H1 (cell line): ENCODE data around the gene FAH. TPM values are rescaled to one million over a fixed set of nuclear protein-coding genes. Genes with fewer than 3 reads are reported as not detected.

ENCODE experiments used
- CTCF ChIA-PET: fragments of 300-600 bp; sonication (Branson Sonifier 250); formaldehyde crosslinking; loops from one replicate; lab custom pipeline; 2021; ENCODE audit not compliant: partially characterized antibody; lab: Charles Lee
- POLR2A ChIA-PET: fragments of 300-600 bp; sonication (Branson Sonifier 250); formaldehyde crosslinking; loops from one replicate; lab custom pipeline; 2021; ENCODE audit warnings: inconsistent platforms; ENCODE audit not compliant: partially characterized antibody; lab: Charles Lee
- DNase-seq, 2 experiments: peaks; one replicate each; pipeline versions ENCODE4 v3.0.0 to v3.0.0-alpha.2; 2010 to 2022; ENCODE audit warnings: low spot score in 2 of 2, low read depth in 1 of 2, mixed read lengths in 1 of 2
- FAIRE-seq: peaks from 2 replicates; lab custom pipeline; 2011; peaks lifted over from hg19 to GRCh38; lab: Jason Lieb, UNC
- H2AFZ ChIP-seq: 2 replicates; pipeline ENCODE4 v1.8.1; 2012; ENCODE audit warnings: low read length, inconsistent platforms
- H2AK5ac ChIP-seq: 2 replicates; pipeline ENCODE4 v1.6.1; 2013; ENCODE audit warnings: low read depth, low read length
- H2BK120ac ChIP-seq: replicated peaks from 2 replicates; pipeline ENCODE3; 2013; ENCODE audit warnings: low read depth, low read length, inconsistent platforms
- H2BK12ac ChIP-seq: 2 replicates; pipeline ENCODE4 v1.6.1; 2013; ENCODE audit warnings: low read depth, low read length
- H2BK15ac ChIP-seq: 2 replicates; pipeline ENCODE4 v1.6.1; 2013; ENCODE audit warnings: low read length
- H2BK20ac ChIP-seq: 2 replicates; pipeline ENCODE4 v1.6.1; 2013; ENCODE audit warnings: low read length
- H2BK5ac ChIP-seq: 2 replicates; pipeline ENCODE4 v1.6.1; 2013; ENCODE audit warnings: low read depth, low read length
- H3K14ac ChIP-seq: 2 replicates; pipeline ENCODE4 v1.6.1; 2013; ENCODE audit warnings: inconsistent platforms; ENCODE audit not compliant: insufficient read length
- H3K18ac ChIP-seq: 2 replicates; pipeline ENCODE4 v1.6.1; 2013; ENCODE audit warnings: low read length; ENCODE audit errors: extremely low read depth
- H3K23ac ChIP-seq: 2 replicates; pipeline ENCODE4 v1.6.1; 2013; ENCODE audit warnings: inconsistent platforms; ENCODE audit not compliant: insufficient read length
- H3K23me2 ChIP-seq: 2 replicates; pipeline ENCODE4 v1.6.1; 2013; ENCODE audit warnings: low read depth, low read length
- H3K27ac ChIP-seq: 2 replicates; pipeline ENCODE4 v1.6.1; 2011; ENCODE audit warnings: low read depth, low read length, inconsistent platforms
- H3K27me3 ChIP-seq, 4 experiments: replicated peaks in 1 of 4; 1 replicate in 1 of 4; 2 replicates in 3 of 4; pipeline versions ENCODE4 v1.6.1 to v1.8.1; 2011 to 2013; ENCODE audit warnings: low read length in 3 of 4, mild to moderate bottlenecking in 3 of 4, inconsistent platforms in 2 of 4, mixed read lengths in 2 of 4, moderate library complexity in 1 of 4; ENCODE audit not compliant: control insufficient read depth in 3 of 4, insufficient read depth in 3 of 4; ENCODE audit errors: extremely low read depth in 1 of 4
- H3K36me3 ChIP-seq, 4 experiments: 2 replicates each; pipeline versions ENCODE4 v1.6.1 to v1.8.1; 2011 to 2013; ENCODE audit warnings: mild to moderate bottlenecking in 4 of 4, low read length in 3 of 4, moderate library complexity in 2 of 4, control low read depth in 1 of 4, inconsistent platforms in 1 of 4; ENCODE audit not compliant: insufficient read depth in 4 of 4, control insufficient read depth in 2 of 4
- H3K4ac ChIP-seq: replicated peaks from 2 replicates; pipeline ENCODE3; 2013; ENCODE audit warnings: low read length, low read depth, mixed read lengths, inconsistent platforms; ENCODE audit not compliant: insufficient read length
- H3K4me1 ChIP-seq, 4 experiments: replicated peaks in 1 of 4; 1 replicate in 1 of 4; 2 replicates in 3 of 4; pipeline versions ENCODE4 v1.6.1 to v1.8.1; 2011 to 2013; ENCODE audit warnings: low read length in 3 of 4, inconsistent platforms in 2 of 4, mixed read lengths in 1 of 4; ENCODE audit not compliant: insufficient read depth in 4 of 4, control insufficient read depth in 3 of 4
- H3K4me2 ChIP-seq, 2 experiments: 2 replicates each; pipeline versions ENCODE4 v1.6.1 to v1.8.1; 2011 to 2013; ENCODE audit warnings: low read depth in 2 of 2, low read length in 2 of 2, control low read depth in 1 of 2, inconsistent platforms in 1 of 2, mild to moderate bottlenecking in 1 of 2; ENCODE audit not compliant: insufficient read depth in 1 of 2
- H3K4me3 ChIP-seq, 4 experiments: fragments of 200-600, 300-600 bp in 1 of 4; sonication (generic), shearing (Covaris generic), sonication (Bioruptor Twin) in 1 of 4; 2 replicates each; pipeline versions ENCODE4 v1.5.1 to v1.8.1; 2011 to 2016; ENCODE audit warnings: low read length in 4 of 4, low read depth in 3 of 4, control low read depth in 2 of 4, inconsistent platforms in 2 of 4, mild to moderate bottlenecking in 2 of 4, mixed read lengths in 1 of 4, moderate library complexity in 1 of 4; ENCODE audit not compliant: insufficient read depth in 2 of 4; ENCODE audit errors: extremely low read depth in 1 of 4
- H3K56ac ChIP-seq: replicated peaks from 2 replicates; pipeline ENCODE3; 2013; ENCODE audit warnings: low read depth, mild to moderate bottlenecking, mixed read lengths, low read length, inconsistent platforms; ENCODE audit not compliant: insufficient read length
- H3K79me1 ChIP-seq: 2 replicates; pipeline ENCODE4 v1.6.1; 2013; ENCODE audit warnings: low read depth, low read length, control low read depth
- H3K79me2 ChIP-seq, 2 experiments: 2 replicates each; pipeline versions ENCODE4 v1.6.1 to v1.8.1; 2012 to 2013; ENCODE audit warnings: low read length in 2 of 2, mild to moderate bottlenecking in 2 of 2, inconsistent platforms in 1 of 2; ENCODE audit not compliant: insufficient read depth in 2 of 2, control insufficient read depth in 1 of 2
- H3K9ac ChIP-seq, 4 experiments: replicated peaks in 1 of 4; 1 replicate in 1 of 4; 2 replicates in 3 of 4; pipeline versions ENCODE4 v1.6.1 to v1.8.1; 2011 to 2013; ENCODE audit warnings: low read depth in 3 of 4, low read length in 3 of 4, control low read depth in 2 of 4, mild to moderate bottlenecking in 2 of 4, moderate library complexity in 2 of 4, inconsistent platforms in 1 of 4; ENCODE audit errors: extremely low read depth in 1 of 4
- H3K9me3 ChIP-seq, 2 experiments: 2 replicates each; pipeline versions ENCODE4 v1.6.1 to v1.8.1; 2012 to 2013; ENCODE audit warnings: mild to moderate bottlenecking in 2 of 2, moderate library complexity in 2 of 2, control low read depth in 1 of 2, inconsistent platforms in 1 of 2, low read depth in 1 of 2, low read length in 1 of 2, mixed read lengths in 1 of 2; ENCODE audit not compliant: insufficient read depth in 2 of 2
- H4K20me1 ChIP-seq, 2 experiments: replicated peaks in 1 of 2; 2 replicates each; pipeline versions ENCODE3 to v1.8.1; 2011 to 2013; ENCODE audit warnings: inconsistent platforms in 2 of 2, low read length in 2 of 2, mild to moderate bottlenecking in 1 of 2; ENCODE audit not compliant: insufficient read depth in 2 of 2, control insufficient read depth in 1 of 2
- H4K5ac ChIP-seq: 2 replicates; pipeline ENCODE4 v1.6.1; 2013; ENCODE audit warnings: low read length, low read depth, mixed read lengths, inconsistent platforms; ENCODE audit not compliant: insufficient read length
- H4K8ac ChIP-seq: 2 replicates; pipeline ENCODE4 v1.8.0; 2013; ENCODE audit warnings: mild to moderate bottlenecking, moderate library complexity, low read length, inconsistent platforms; ENCODE audit not compliant: insufficient read depth; ENCODE audit errors: extremely low read depth
- H4K91ac ChIP-seq: replicated peaks from 2 replicates; pipeline ENCODE3; 2013; ENCODE audit warnings: low read length, mixed read lengths, inconsistent platforms; ENCODE audit not compliant: insufficient read length
- CREB1 ChIP-seq: IDR thresholded peaks from 2 replicates; pipeline ENCODE4 v1.6.1; 2012; ENCODE audit warnings: inconsistent platforms
- EP300 ChIP-seq, 2 experiments: IDR thresholded peaks; 1 replicate in 1 of 2; 2 replicates in 1 of 2; pipeline ENCODE4 v1.6.1; 2011 to 2012; ENCODE audit warnings: low read depth in 2 of 2, low read length in 2 of 2, mild to moderate bottlenecking in 2 of 2, borderline replicate concordance in 1 of 2, inconsistent platforms in 1 of 2, moderate library complexity in 1 of 2
- JUN ChIP-seq: IDR thresholded peaks from 2 replicates; pipeline ENCODE4 v1.6.1; 2011; ENCODE audit warnings: low read depth, mild to moderate bottlenecking, improper control_type of control experiment, low read length
- KDM1A ChIP-seq: fragments of 200-600, 300-600 bp; sonication (generic); IDR thresholded peaks from 2 replicates; pipeline ENCODE4 v1.7.1; 2016; ENCODE audit warnings: mild to moderate bottlenecking, low read length, borderline replicate concordance
- RXRA ChIP-seq: IDR thresholded peaks from 2 replicates; pipeline ENCODE4 v1.6.1; 2011; ENCODE audit warnings: low read depth, mild to moderate bottlenecking, low read length, moderate library complexity; ENCODE audit not compliant: insufficient read depth
- SP2 ChIP-seq: IDR thresholded peaks from 2 replicates; pipeline ENCODE4 v1.6.1; 2012; ENCODE audit warnings: mild to moderate bottlenecking, low read length, inconsistent platforms
- WGBS, 2 experiments: shearing (Covaris generic) in 1 of 2; methylation state at CpG; one replicate each; pipeline versions ENCODE4 v1.1.6 to v1.1.7; 2013 to 2015; ENCODE audit warnings: low lambda C conversion rate in 2 of 2, mixed read lengths in 2 of 2, inconsistent platforms in 1 of 2, low coverage in 1 of 2, missing lambda C conversion rate in 1 of 2; ENCODE audit not compliant: insufficient replicate concordance in 2 of 2, insufficient coverage in 1 of 2, insufficient read length in 1 of 2; ENCODE audit errors: extremely low coverage in 1 of 2, missing lambda C conversion rate in 1 of 2; 5-methylcytosine and 5-hydroxymethylcytosine counted together
- polyA plus RNA-seq, 7 experiments: library from polyadenylated mRNA; depleted of rRNA in 3 of 7; stranded (reverse) in 5 of 7; unstranded in 2 of 7; fragments of >200 nt in 5 of 7; fragments of 200-250 nt in 2 of 7; gene quantifications; 1 replicate in 5 of 7; 2 replicates in 1 of 7; 4 replicates in 1 of 7; pipeline versions ENCODE4 v1.2.1 to v1.2.3, GENCODE V29; 2011 to 2013; ENCODE audit warnings: missing spikeins in 2 of 7, mixed read lengths in 2 of 7
- total RNA-seq: library from RNA; stranded (reverse); fragmentation: NEBNext Ultra II Directional; extraction: Animal tissue kit (Norgen Biotek cat#: 25700); gene quantifications from 2 replicates; pipeline ENCODE4 v1.2.1, GENCODE V29; 2021
- TF ChIP-seq, protein P1 (sequence below): IDR thresholded peaks from 2 replicates; pipeline ENCODE4 v1.6.1; 2012; ENCODE audit warnings: low read length, inconsistent platforms

The FAH gene
- total and polyA plus RNA-seq, 2 of the 8 experiments (the other 6 are each of a cell fraction or from before 2014, with no cell fraction given), result 20.0 to 21.7 TPM

DNA sequence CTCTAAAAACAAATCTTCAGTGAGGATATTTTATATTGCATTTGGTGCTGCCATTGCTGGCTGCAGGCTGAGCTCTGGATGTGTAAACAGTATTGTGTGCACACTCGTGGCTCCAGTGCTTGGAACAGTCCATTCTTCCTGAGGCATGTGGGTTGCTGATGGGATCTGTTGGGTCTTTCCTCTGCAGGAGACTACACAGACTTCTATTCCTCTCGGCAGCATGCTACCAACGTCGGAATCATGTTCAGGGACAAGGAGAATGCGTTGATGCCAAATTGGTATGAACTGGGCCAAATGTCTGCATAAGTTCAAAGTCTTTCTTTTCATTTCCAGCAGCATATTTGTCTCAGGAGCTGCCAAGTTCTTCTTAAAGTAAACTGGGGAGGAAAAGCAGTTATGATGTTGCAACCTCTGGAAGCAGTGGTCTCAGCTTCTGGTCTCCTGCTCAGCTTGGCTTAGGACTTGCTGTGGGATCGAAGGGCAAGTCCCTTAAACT lies 9.3 kb downstream of the FAH start:
- CTCF ChIA-PET, result interaction anchor here (1.3 kb wide), 1 partner anchor 15 kb away, joined by 6 read pairs; no protein-coding TSS in a partner anchor
- Histone ChIP-seq H3K9me3 (no peaks in the 10 kb centered on the region), H4K20me1 (no peaks in the 10 kb centered on the region), H3K23me2 (no peaks in the 10 kb centered on the region), H2BK12ac (no peak overlapping the region), H2BK20ac (no peak overlapping the region), H3K14ac (no peak overlapping the region), H3K4me3 (no peak overlapping the region), H2BK5ac (no peak overlapping the region), H3K23ac (no peak overlapping the region), H3K36me3 (peaks cover 2 to 11% (median 4%) of the 10 kb centered on the region in 4 experiments; a peak in 4 of 8 replicates), H3K4me1 (no peaks in the 10 kb centered on the region; a peak in 2 of 7 replicates), H3K4me2 (no peak overlapping the region), H3K27ac (no peak overlapping the region), H3K9ac (no peak overlapping the region; a peak in 1 of 7 replicates), H4K91ac (no peak overlapping the region), H2AFZ (no peak overlapping the region), H3K4ac (no peak overlapping the region), H3K79me2 (no peaks in the 10 kb centered on the region), H4K8ac (no peak overlapping the region), H4K5ac (no peak overlapping the region), H2BK15ac (no peak overlapping the region), H2BK120ac (no peak overlapping the region), H3K18ac (no peak overlapping the region), H3K56ac (no peak overlapping the region), H3K27me3 (no peaks in the 10 kb centered on the region), H3K79me1 (no peaks in the 10 kb centered on the region), H2AK5ac (no peak overlapping the region)
- TF ChIP-seq JUN, result no peak
- TF ChIP-seq SP2, result no peak
- TF ChIP-seq RXRA, result no peak
- TF ChIP-seq, protein P1, sequence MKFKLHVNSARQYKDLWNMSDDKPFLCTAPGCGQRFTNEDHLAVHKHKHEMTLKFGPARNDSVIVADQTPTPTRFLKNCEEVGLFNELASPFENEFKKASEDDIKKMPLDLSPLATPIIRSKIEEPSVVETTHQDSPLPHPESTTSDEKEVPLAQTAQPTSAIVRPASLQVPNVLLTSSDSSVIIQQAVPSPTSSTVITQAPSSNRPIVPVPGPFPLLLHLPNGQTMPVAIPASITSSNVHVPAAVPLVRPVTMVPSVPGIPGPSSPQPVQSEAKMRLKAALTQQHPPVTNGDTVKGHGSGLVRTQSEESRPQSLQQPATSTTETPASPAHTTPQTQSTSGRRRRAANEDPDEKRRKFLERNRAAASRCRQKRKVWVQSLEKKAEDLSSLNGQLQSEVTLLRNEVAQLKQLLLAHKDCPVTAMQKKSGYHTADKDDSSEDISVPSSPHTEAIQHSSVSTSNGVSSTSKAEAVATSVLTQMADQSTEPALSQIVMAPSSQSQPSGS, result no peak
- no peak for TF ChIP-seq EP300 (IDR thresholded peaks at IDR 0.05; ENCODE audit: borderline replicate concordance in 1 of 2, low read depth in 2 of 2, low read length in 2 of 2)
- TF ChIP-seq CREB1, result no peak
- no peak for TF ChIP-seq KDM1A
- POLR2A ChIA-PET, result no interaction called here
- DNase-seq (no peak), FAIRE-seq (no peak)
- 88% methylated on average over 6 of the region's 6 CpGs; no CpG with 5 or more reads in 1 of the 2 experiments for WGBS, 2 experiments
